GM12878 (cell line): Measurements from ENCODE around the gene LIG4. TPM values are rescaled to one million over a fixed set of nuclear protein-coding genes. Genes with fewer than 3 reads are reported as not detected.

Source experiments
- ATAC-seq: fragments of 200-7000 bp; cut with Tn5 transposase; 3 replicates; pipeline ENCODE4 v1.9.1; 2020; ENCODE audit warnings: mild to moderate bottlenecking, moderate library complexity
- BruUV-seq: library from RNA; stranded (reverse); fragments of 400-500 nt; replicated peaks from 2 replicates; lab custom pipeline; 2021; lab: Mats Ljungman, UMichigan
- CTCF ChIA-PET: fragments of 300-600 bp; sonication (Branson Sonifier 250); formaldehyde crosslinking; extraction: SDS; loops from one replicate; lab custom pipeline; 2021; ENCODE audit warnings: inconsistent platforms; lab: Yijun Ruan, JAX
- POLR2A ChIA-PET: fragments of 350-600 bp; formaldehyde crosslinking; extraction: SDS; loops from one replicate; lab custom pipeline; 2021; ENCODE audit warnings: inconsistent platforms; lab: Charles Lee
- RAD21 ChIA-PET: fragments of 300-600 bp; sonication (Branson Sonifier 250); formaldehyde crosslinking; loops from one replicate; lab custom pipeline; 2023; ENCODE audit warnings: antibody characterized with exemption; ENCODE audit not compliant: unreplicated experiment; lab: Charles Lee
- SMC1A ChIA-PET: fragments of 300-600 bp; sonication (Branson Sonifier 250); formaldehyde crosslinking; loops from one replicate; lab custom pipeline; 2023; ENCODE audit not compliant: unreplicated experiment, uncharacterized antibody; lab: Charles Lee
- DNase-seq: peaks from one replicate; pipeline ENCODE4 v3.0.0-alpha.2; 2011; ENCODE audit warnings: low read depth, low spot score
- FAIRE-seq: peaks from 3 replicates; lab custom pipeline; 2011; peaks lifted over from hg19 to GRCh38; lab: Jason Lieb, UNC
- H2AFZ ChIP-seq: 2 replicates; pipeline ENCODE4 v1.6.0; 2011; ENCODE audit warnings: low read depth, low read length, control low read depth; ENCODE audit not compliant: control insufficient read depth
- H3K27ac ChIP-seq: 2 replicates; pipeline ENCODE4 v1.5.1; 2011; ENCODE audit warnings: control low read depth; ENCODE audit not compliant: control insufficient read depth, insufficient read depth
- H3K27me3 ChIP-seq, 2 experiments: replicated peaks in 1 of 2; 2 replicates each; pipeline versions ENCODE4 v1.6.0 to v1.6.1; 2011; ENCODE audit warnings: low read length in 1 of 2; ENCODE audit not compliant: control insufficient read depth in 2 of 2, insufficient read depth in 2 of 2
- H3K36me3 ChIP-seq, 2 experiments: 2 replicates each; pipeline ENCODE4 v1.5.1; 2011; ENCODE audit warnings: low read length in 1 of 2; ENCODE audit not compliant: control insufficient read depth in 2 of 2, insufficient read depth in 2 of 2
- H3K4me1 ChIP-seq: 2 replicates; pipeline ENCODE4 v1.6.1; 2011; ENCODE audit warnings: mild to moderate bottlenecking, low read length, moderate library complexity, mixed read lengths; ENCODE audit not compliant: control insufficient read depth, insufficient read depth
- H3K4me2 ChIP-seq: 2 replicates; pipeline ENCODE4 v1.6.0; 2011; ENCODE audit warnings: control low read depth; ENCODE audit not compliant: control insufficient read depth, insufficient read depth
- H3K4me3 ChIP-seq: fragments of 200-600 bp; sonication (generic); 2 replicates; pipeline ENCODE4 v1.5.1; 2016
- H3K79me2 ChIP-seq: 2 replicates; pipeline ENCODE4 v1.6.0; 2011; ENCODE audit warnings: low read length; ENCODE audit not compliant: control insufficient read depth, insufficient read depth
- H3K9ac ChIP-seq: 2 replicates; pipeline ENCODE4 v1.8.0; 2011; ENCODE audit warnings: low read length, control low read depth, mixed read lengths; ENCODE audit not compliant: control insufficient read depth, insufficient read depth
- H3K9me3 ChIP-seq: replicated peaks from 3 replicates; pipeline ENCODE4 v1.5.1; 2011; ENCODE audit warnings: mild to moderate bottlenecking, low read length; ENCODE audit not compliant: control insufficient read depth, insufficient read depth
- H4K20me1 ChIP-seq: 2 replicates; pipeline ENCODE4 v1.6.0; 2011; ENCODE audit not compliant: control insufficient read depth, insufficient read depth
- CEBPB ChIP-seq, 2 experiments: fragments of 150-350 bp in 1 of 2; IDR thresholded peaks; 2 replicates each; pipeline ENCODE4 v1.6.1; 2012 to 2014; ENCODE audit warnings: low read depth in 2 of 2, low read length in 2 of 2, borderline replicate concordance in 1 of 2, inconsistent platforms in 1 of 2
- CEBPZ ChIP-seq: fragments of 150-350 bp; IDR thresholded peaks from 2 replicates; pipeline ENCODE4 v1.6.1; 2016; ENCODE audit warnings: low read depth, low read length
- CREM ChIP-seq: IDR thresholded peaks from 2 replicates; pipeline ENCODE4 v1.6.1; 2014; ENCODE audit warnings: antibody characterized with exemption, low read depth
- FOS ChIP-seq: IDR thresholded peaks from 3 replicates; pipeline ENCODE4 v1.6.1; 2011; ENCODE audit warnings: borderline replicate concordance; ENCODE audit not compliant: insufficient read length; ENCODE audit errors: extremely low read depth
- JUNB ChIP-seq: IDR thresholded peaks from 2 replicates; pipeline ENCODE4 v1.6.1; 2016; ENCODE audit warnings: antibody characterized with exemption, mild to moderate bottlenecking
- LARP7 ChIP-seq: fragments of 450-650 bp; IDR thresholded peaks from 2 replicates; pipeline ENCODE4 v1.6.1; 2017; ENCODE audit warnings: mild to moderate bottlenecking
- MXI1 ChIP-seq: fragments of 150-350 bp; IDR thresholded peaks from 2 replicates; pipeline ENCODE4 v1.6.1; 2011; ENCODE audit warnings: low read depth, mild to moderate bottlenecking, inconsistent platforms, low read length, improper control_type of control experiment
- NR2F1 ChIP-seq: fragments of 450-650 bp; conservative IDR thresholded peaks from 2 replicates; pipeline ENCODE4 v1.6.1; 2017; ENCODE audit warnings: mild to moderate bottlenecking
- RELB ChIP-seq: fragments of 450-650 bp; IDR thresholded peaks from 2 replicates; pipeline ENCODE4 v1.6.1; 2017; ENCODE audit warnings: low read depth, mild to moderate bottlenecking, moderate library complexity
- RFX5 ChIP-seq: IDR thresholded peaks from 2 replicates; pipeline ENCODE4 v1.6.1; 2011; ENCODE audit warnings: low read depth, low read length, improper control_type of control experiment
- SREBF2 ChIP-seq: IDR thresholded peaks from 2 replicates; pipeline ENCODE4 v1.6.1; 2012; ENCODE audit warnings: mild to moderate bottlenecking, low read length
- ZNF207 ChIP-seq: fragments of 450-650 bp; IDR thresholded peaks from 2 replicates; pipeline ENCODE4 v1.6.1; 2014; ENCODE audit warnings: antibody characterized with exemption, mild to moderate bottlenecking, borderline replicate concordance
- WGBS: methylation state at CpG from one replicate; pipeline ENCODE4 v1.1.6; 2016; ENCODE audit warnings: low lambda C conversion rate; ENCODE audit not compliant: insufficient replicate concordance, insufficient coverage; ENCODE audit errors: missing lambda C conversion rate; 5-methylcytosine and 5-hydroxymethylcytosine counted together
- in situ Hi-C: fragments of 300-500 bp; cut with MboI; formaldehyde crosslinking; loops from 9 replicates; pipeline ENCODE4 v1.14.3; 2018; ENCODE audit warnings: mixed read lengths
- intact Hi-C: fragments of 100-400 bp; cut with micrococcal nuclease; formaldehyde crosslinking; loops from one replicate; pipeline ENCODE4 v1.14.2; 2022; ENCODE audit not compliant: unreplicated experiment
- polyA plus RNA-seq, 11 experiments: library from polyadenylated mRNA; depleted of rRNA in 4 of 11; unstranded in 6 of 11; stranded (reverse) in 5 of 11; fragments of >200 nt; fragmentation: Nextera tagmentation in 4 of 11; fragmentation: Illumina TruSeq in 1 of 11; extraction: Ambion mirVana in 4 of 11; extraction: Trizol in 1 of 11; gene quantifications; 1 replicate in 1 of 11; 2 replicates in 10 of 11; pipeline versions ENCODE4 v1.2.1 to v1.2.3, GENCODE V29; 2011 to 2016; ENCODE audit warnings: inconsistent platforms in 2 of 11, missing spikeins in 2 of 11, low read depth in 1 of 11
- total RNA-seq, 4 experiments: library from RNA; depleted of rRNA in 3 of 4; stranded (reverse); fragments of >200 nt in 3 of 4; fragmentation: Illumina TruSeq in 1 of 4; extraction: Trizol in 1 of 4; gene quantifications; 2 replicates each; pipeline versions ENCODE4 v1.2.1 to v1.2.3, GENCODE V29; 2013 to 2021
- TF ChIP-seq, protein P1 (sequence below): fragments of 450-650 bp; IDR thresholded peaks from 2 replicates; pipeline ENCODE4 v1.6.1; 2018; ENCODE audit warnings: borderline replicate concordance, mild to moderate bottlenecking; ENCODE audit not compliant: partially characterized antibody
- TF ChIP-seq, protein P2 (sequence below): fragments of 450-650 bp; IDR thresholded peaks from 2 replicates; pipeline ENCODE4 v1.6.1; 2016; ENCODE audit warnings: mild to moderate bottlenecking

The LIG4 gene
- total and polyA plus RNA-seq, 10 of the 15 experiments (the other 5 are each of a cell fraction or from before 2014, with no cell fraction given): 2.3 to 15.0 (median 8.5) TPM

- ChIA-PET POLR2A (no interaction called here), RAD21 (interaction anchor here (0.8 to 1.2 kb wide), 4 partner anchors 16 to 113 kb away, joined by 3 to 5 read pairs (median 3); no protein-coding TSS in a partner anchor), CTCF (interaction anchor here (1.0 to 1.2 kb wide), 2 partner anchors 43 to 690 kb away, joined by 5 to 10 read pairs; partner anchors contain the start of gene TNFSF13B), SMC1A (interaction anchor here (1.0 to 1.2 kb wide), 4 partner anchors 12 to 669 kb away, joined by 3 to 5 read pairs (median 5); no protein-coding TSS in a partner anchor)
- ATAC-seq (peak; percentile 64), FAIRE-seq (no peak), DNase-seq (no peak)
- H4K20me1 ChIP-seq: no peaks in the 10 kb centered on the region
- no peak overlapping the region for H3K9ac ChIP-seq
- in situ Hi-C loops (no loop called here), intact Hi-C loops (loop anchor here (2.0 to 10.0 kb wide), 4 partner anchors 43 to 671 kb away; partner anchors contain the start of gene TNFSF13B)
- no peak overlapping the region for H3K27ac ChIP-seq
- H3K4me3 ChIP-seq: no peak overlapping the region
- no peaks in the 10 kb centered on the region for H3K27me3 ChIP-seq
- peaks cover 49% of the 10 kb centered on the region for H3K79me2 ChIP-seq
- WGBS: 0% methylated on average over 1 of the region's 1 CpG
- H3K4me1 ChIP-seq: peaks cover 7% of the 10 kb centered on the region
- H3K36me3 ChIP-seq: peaks cover 0 to 4% of the 10 kb centered on the region in 2 experiments; a peak in 1 of 4 replicates
- no peaks in the 10 kb centered on the region for H3K9me3 ChIP-seq
- no peak overlapping the region for H2AFZ ChIP-seq
- peak overlapping the region; percentile 33; the same call in 1 of the 2 replicates for H3K4me2 ChIP-seq
- BruUV-seq: no TSS peak
- TF ChIP-seq NR2F1 (no peak), CEBPZ (no peak), RELB (no peak), RFX5 (no peak), JUNB (no peak), SREBF2 (no peak), LARP7 (no peak), CREM (no peak), MXI1 (no peak), FOS (no peak), ZNF207 (no peak), CEBPB (IDR thresholded peaks at IDR 0.05; ENCODE audit: borderline replicate concordance in 1 of 2, low read depth in 2 of 2, low read length in 2 of 2) (no peak)
- TF ChIP-seq, protein P1, sequence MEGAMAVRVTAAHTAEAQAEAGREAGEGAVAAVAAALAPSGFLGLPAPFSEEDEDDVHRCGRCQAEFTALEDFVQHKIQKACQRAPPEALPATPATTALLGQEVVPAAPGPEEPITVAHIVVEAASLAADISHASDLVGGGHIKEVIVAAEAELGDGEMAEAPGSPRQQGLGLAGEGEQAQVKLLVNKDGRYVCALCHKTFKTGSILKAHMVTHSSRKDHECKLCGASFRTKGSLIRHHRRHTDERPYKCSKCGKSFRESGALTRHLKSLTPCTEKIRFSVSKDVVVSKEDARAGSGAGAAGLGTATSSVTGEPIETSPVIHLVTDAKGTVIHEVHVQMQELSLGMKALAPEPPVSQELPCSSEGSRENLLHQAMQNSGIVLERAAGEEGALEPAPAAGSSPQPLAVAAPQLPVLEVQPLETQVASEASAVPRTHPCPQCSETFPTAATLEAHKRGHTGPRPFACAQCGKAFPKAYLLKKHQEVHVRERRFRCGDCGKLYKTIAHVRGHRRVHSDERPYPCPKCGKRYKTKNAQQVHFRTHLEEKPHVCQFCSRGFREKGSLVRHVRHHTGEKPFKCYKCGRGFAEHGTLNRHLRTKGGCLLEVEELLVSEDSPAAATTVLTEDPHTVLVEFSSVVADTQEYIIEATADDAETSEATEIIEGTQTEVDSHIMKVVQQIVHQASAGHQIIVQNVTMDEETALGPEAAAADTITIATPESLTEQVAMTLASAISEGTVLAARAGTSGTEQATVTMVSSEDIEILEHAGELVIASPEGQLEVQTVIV: no peak
- TF ChIP-seq, protein P2, sequence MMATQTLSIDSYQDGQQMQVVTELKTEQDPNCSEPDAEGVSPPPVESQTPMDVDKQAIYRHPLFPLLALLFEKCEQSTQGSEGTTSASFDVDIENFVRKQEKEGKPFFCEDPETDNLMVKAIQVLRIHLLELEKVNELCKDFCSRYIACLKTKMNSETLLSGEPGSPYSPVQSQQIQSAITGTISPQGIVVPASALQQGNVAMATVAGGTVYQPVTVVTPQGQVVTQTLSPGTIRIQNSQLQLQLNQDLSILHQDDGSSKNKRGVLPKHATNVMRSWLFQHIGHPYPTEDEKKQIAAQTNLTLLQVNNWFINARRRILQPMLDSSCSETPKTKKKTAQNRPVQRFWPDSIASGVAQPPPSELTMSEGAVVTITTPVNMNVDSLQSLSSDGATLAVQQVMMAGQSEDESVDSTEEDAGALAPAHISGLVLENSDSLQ: no peak
Measured at GRCh38 chr13:108226184-108226583, 10.8 kb upstream of the LIG4 start.
